ENCODE measurements around the gene MED10. TPM values are rescaled to one million over a fixed set of nuclear protein-coding genes. Genes with fewer than 3 reads are reported as not detected.

Gene MED10
- polyA plus RNA-seq, 1 experiment, result 36.3 TPM

DNA sequence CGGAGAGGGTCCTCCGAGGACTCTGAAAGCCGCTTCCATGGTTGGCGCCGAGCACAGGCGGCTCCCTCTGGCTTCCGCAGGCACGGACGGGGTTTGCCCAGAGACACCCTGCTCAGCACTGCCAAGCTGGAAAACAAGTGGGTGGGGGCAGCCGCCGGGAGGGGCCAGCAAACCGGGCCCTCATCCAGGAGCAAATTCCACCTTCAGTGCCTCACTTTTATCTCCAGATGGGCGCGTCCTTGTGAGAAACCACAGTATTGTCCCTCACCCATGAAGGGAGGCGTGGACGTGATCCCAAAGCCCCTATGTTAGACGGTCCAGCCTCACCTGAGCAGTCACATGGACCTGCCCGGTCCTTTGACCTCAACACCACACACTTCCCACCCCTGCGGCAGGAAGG, 29.0 kb downstream of the MED10 start:
- no peaks in the 10 kb centered on the region for H3K27me3 ChIP-seq (ENCODE audit: control insufficient read depth, insufficient read depth, low read length)
- POLR2A ChIA-PET, result no interaction called here
- peaks cover 21% of the 10 kb centered on the region for H3K9me3 ChIP-seq (ENCODE audit: control insufficient read depth, insufficient read depth, low read length)
- CTCF ChIA-PET, result no interaction called here
- H3K27ac ChIP-seq (ENCODE audit: low read depth, low read length), result no peak overlapping the region
- no peak overlapping the region for H3K4me3 ChIP-seq (ENCODE audit: low read depth, low read length)
- TF ChIP-seq, protein P1, sequence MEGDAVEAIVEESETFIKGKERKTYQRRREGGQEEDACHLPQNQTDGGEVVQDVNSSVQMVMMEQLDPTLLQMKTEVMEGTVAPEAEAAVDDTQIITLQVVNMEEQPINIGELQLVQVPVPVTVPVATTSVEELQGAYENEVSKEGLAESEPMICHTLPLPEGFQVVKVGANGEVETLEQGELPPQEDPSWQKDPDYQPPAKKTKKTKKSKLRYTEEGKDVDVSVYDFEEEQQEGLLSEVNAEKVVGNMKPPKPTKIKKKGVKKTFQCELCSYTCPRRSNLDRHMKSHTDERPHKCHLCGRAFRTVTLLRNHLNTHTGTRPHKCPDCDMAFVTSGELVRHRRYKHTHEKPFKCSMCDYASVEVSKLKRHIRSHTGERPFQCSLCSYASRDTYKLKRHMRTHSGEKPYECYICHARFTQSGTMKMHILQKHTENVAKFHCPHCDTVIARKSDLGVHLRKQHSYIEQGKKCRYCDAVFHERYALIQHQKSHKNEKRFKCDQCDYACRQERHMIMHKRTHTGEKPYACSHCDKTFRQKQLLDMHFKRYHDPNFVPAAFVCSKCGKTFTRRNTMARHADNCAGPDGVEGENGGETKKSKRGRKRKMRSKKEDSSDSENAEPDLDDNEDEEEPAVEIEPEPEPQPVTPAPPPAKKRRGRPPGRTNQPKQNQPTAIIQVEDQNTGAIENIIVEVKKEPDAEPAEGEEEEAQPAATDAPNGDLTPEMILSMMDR (IDR thresholded peaks at IDR 0.05; ENCODE audit: low read depth, low read length), result no peak
- DNase-seq (ENCODE audit: low read depth, low spot score), result no peak

DNA sequence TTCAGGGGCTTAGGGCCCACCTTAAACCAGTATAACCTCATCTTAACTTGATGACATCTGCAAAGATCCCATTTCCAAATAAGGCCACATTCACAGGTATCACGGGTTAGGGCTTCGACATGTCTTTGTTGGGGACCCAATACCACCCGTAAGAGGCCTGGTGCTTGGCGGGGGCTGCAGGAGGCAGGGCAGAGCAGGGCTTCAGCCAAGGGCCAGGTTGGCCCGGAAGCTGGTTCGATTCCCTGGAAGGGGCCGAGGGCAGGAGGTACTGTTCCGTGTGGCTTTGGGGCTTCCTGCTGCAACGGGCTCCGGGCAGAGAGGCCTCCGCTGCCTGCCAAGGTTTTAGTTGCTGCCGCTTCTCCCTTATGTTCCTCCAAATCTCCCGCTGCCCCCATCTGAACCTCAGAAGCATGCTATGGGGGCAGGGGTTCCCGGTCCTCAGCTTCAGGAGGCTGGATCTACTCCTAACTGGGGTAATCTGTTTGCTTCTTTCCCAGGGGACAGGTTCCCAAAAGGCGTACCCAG, 29.8 kb downstream of the MED10 start:
- Histone ChIP-seq H3K27me3 (ENCODE audit: control insufficient read depth, insufficient read depth, low read length) (no peaks in the 10 kb centered on the region), H3K9me3 (ENCODE audit: control insufficient read depth, insufficient read depth, low read length) (peaks cover 24% of the 10 kb centered on the region), H3K4me3 (ENCODE audit: low read depth, low read length) (no peak overlapping the region), H3K27ac (ENCODE audit: low read depth, low read length) (no peak overlapping the region)
- ChIA-PET CTCF (no interaction called here), POLR2A (no interaction called here)
- TF ChIP-seq, protein P1 (IDR thresholded peaks at IDR 0.05; ENCODE audit: low read depth, low read length), result no peak
- DNase-seq (ENCODE audit: low read depth, low spot score), result no peak

GRCh38 chr5:6347673-6348072, 30.7 kb downstream of the MED10 start:
- no peak overlapping the region for H3K4me3 ChIP-seq (ENCODE audit: low read depth, low read length)
- peaks cover 24% of the 10 kb centered on the region for H3K9me3 ChIP-seq (ENCODE audit: control insufficient read depth, insufficient read depth, low read length)
- no peaks in the 10 kb centered on the region for H3K27me3 ChIP-seq (ENCODE audit: control insufficient read depth, insufficient read depth, low read length)
- no peak overlapping the region for H3K27ac ChIP-seq (ENCODE audit: low read depth, low read length)
- no peak for DNase-seq (ENCODE audit: low read depth, low spot score)
- TF ChIP-seq, protein P1 (IDR thresholded peaks at IDR 0.05; ENCODE audit: low read depth, low read length), result no peak
- ChIA-PET CTCF (no interaction called here), POLR2A (no interaction called here)

GRCh38 chr5:6347165-6347564, 31.2 kb downstream of the MED10 start:
- Histone ChIP-seq H3K27me3 (ENCODE audit: control insufficient read depth, insufficient read depth, low read length) (no peaks in the 10 kb centered on the region), H3K4me3 (ENCODE audit: low read depth, low read length) (no peak overlapping the region), H3K9me3 (ENCODE audit: control insufficient read depth, insufficient read depth, low read length) (peaks cover 24% of the 10 kb centered on the region), H3K27ac (ENCODE audit: low read depth, low read length) (no peak overlapping the region)
- DNase-seq (ENCODE audit: low read depth, low spot score), result no peak
- TF ChIP-seq, protein P1 (IDR thresholded peaks at IDR 0.05; ENCODE audit: low read depth, low read length), result no peak
- POLR2A ChIA-PET, result no interaction called here
- CTCF ChIA-PET, result no interaction called here

DNA sequence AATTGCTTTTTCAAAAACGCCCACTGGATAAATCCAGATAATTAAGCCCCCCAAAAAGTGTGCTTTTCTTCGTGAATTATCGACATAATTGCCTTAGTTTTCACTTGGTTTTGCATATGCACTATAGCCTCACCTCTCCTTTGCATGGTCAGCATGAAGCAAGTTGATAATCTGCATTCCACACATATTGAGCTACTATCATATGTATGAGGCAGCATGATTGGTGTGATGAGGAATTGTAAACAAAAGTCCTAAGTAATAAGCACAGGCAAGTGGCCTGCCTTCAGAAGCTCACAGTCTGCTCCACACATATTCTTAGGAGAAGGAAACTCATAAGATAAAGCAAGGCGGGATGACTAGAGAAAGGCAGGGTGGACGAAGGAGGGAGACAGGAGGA, 33.8 kb downstream of the MED10 start:
- DNase-seq (ENCODE audit: low read depth, low spot score), result no peak
- Histone ChIP-seq H3K4me3 (ENCODE audit: low read depth, low read length) (no peak overlapping the region), H3K27ac (ENCODE audit: low read depth, low read length) (no peak overlapping the region), H3K27me3 (ENCODE audit: control insufficient read depth, insufficient read depth, low read length) (no peaks in the 10 kb centered on the region), H3K9me3 (ENCODE audit: control insufficient read depth, insufficient read depth, low read length) (peaks cover 24% of the 10 kb centered on the region)
- TF ChIP-seq, protein P1 (IDR thresholded peaks at IDR 0.05; ENCODE audit: low read depth, low read length), result no peak
- ChIA-PET CTCF (no interaction called here), POLR2A (no interaction called here)
